Stimulated activated CD4-positive, alpha-beta T cell treated with anti-CD3 and anti-CD28 coated beads, Interleukin-12 subunit alpha, Interleukin-12 subunit beta, amount 100 ng/mL, for 48 hours (primary cell): ENCODE measurements around the gene APBB2.
"Not testable (repeated sequence)": the region's sequence is repeated elsewhere in the genome, so short reads cannot be mapped to it uniquely, and the experiment has no call there.

Experiments used
- DNase-seq, 3 donors: peaks; one replicate each; pipeline ENCODE4 v3.0.0-alpha.2; 2020; ENCODE audit warnings: low read depth in 2 of 3, low spot score in 1 of 3

The APBB2 gene

DNA sequence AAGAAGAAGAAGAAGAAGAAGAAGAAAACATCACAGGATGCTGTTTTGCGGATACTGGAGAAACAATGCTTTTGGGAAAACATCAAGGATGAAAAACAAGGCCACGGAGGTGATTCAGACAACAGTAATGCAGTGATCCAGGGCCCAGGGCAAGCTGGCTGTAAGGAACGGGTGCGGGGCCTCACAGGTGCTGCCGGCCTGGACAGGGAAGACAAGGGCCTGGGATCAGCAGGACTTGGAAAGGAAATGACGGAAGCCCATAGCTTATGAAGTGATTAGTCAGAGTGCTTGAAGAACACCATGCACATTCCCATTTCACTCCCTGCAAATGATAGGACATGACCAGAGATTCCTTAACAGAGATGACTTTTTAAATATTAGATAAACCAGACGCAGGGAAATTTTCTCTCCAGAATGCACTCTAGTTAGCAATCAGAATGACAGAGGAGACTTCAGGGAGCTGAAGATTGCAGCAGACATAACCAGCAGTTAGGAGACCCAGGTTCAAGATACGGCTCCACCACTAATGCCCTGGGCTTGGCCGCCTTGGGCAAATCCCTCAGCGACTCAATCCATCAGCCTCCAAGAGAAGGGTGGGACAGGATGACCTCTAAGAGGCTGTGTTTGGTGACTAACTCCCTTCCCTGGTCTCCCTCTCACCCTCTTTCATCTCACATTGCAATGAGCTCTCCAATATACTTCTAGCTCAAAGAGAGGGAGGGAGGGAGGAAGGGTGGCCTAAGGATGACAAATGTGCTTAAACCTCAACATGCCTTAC, 54.1 kb downstream of the APBB2 start:
- DNase-seq: no peak

DNA sequence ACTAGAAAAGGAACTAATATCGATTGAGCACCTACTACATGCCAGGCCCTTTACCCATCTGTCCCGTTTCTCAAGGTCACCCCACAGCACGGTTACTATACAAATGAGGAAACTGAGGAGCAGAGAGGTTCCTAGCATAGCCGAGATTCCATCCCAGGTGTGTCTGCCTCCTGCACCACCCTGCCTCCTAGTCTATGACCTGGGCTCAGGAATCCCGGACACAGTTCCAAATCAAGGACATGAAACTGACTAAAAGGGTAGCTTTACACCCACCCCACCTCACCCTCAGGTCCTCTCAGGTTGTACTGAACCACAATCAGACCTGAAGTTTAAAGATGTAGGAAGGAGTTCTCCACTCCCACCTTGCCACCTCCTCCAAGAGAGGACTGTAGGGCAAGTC, 55.6 kb downstream of the APBB2 start:
- DNase-seq: no peak

DNA sequence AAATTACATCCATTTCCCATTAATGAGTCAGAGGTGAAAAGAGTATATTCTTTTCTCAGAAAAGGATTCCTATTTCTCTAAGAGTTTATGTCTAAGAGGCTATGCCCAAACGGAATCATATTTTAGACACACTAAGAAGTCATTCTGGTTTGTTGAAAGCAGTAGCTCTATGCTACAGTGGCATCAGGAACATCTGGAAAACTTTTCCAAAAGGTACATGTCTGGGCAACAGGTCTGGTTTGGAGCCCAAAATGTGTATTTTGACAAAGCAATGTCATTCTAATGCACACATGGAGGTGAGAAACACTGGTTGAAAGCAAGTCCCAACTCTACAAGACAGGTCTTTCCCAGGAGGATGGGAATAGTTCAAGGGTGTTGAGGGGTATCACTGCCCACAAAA, 56.1 kb downstream of the APBB2 start:
- no peak for DNase-seq

DNA sequence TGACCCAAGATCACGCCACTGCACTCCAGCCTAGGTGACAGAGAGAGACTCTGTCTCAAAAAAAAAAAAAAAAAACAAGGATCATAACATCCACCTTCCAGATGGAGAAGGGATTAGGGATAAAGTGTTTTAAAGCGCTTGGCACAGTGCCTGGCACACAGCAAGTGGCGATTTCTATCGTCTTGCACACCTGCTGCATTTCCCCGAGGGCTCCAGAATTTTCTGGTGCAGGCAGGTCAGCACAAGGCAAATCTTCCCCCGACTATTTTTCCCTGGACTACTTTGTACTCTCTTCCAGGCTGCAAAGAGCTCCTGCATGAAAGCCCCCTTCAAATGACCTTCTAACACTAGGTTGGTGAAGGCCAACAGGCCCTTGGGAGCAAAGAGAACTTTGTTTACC, 57.3 kb downstream of the APBB2 start:
- no peak for DNase-seq

DNA sequence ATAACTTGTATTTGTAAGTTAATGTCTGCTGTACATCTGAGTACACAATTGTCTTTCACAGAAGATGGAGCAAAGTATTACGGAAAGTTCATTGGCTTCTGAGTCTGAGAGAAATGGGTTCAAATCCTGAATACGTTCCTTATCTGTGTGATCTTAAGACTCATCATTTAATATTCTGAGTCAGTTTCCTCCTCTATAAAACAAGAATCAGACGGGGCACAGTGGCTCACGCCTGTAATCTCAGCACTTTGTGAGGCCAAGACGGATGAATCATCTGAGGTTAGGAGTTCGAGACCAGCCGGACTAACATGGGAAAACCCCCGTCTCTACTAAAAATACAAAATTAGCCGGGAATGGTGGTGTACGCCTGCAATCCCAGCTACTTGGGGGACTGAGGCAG, 57.8 kb downstream of the APBB2 start:
- DNase-seq: no peak

DNA sequence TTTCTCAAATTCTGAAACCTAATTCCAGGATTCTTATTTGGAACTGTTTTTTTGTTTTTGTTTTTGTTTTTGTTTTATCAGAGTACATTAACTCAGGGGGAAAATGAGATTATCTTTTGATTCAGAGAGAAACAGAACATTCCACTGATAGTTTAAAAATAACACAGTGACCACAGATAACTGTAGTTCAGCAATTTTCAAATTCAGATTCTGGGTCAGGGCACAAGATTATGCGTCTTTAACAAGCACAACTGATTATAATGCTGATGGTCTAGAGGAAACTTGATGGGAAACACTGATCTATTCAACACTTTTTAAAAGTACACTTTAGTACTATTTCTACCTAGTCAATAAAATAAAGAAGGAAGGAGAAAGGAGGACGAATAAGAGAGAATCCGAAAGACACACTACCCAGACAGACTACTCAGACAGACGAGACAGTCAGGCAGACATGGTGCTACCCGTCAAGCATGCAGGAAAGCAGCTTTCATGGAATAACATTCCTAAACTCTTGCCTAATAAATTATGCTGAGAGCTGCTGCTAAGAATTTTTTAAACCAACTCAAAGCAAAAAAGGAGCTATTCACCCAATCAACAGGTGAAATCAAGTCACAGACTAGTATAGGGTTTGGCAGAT, 59.0 kb downstream of the APBB2 start:
- no peak for DNase-seq

DNA sequence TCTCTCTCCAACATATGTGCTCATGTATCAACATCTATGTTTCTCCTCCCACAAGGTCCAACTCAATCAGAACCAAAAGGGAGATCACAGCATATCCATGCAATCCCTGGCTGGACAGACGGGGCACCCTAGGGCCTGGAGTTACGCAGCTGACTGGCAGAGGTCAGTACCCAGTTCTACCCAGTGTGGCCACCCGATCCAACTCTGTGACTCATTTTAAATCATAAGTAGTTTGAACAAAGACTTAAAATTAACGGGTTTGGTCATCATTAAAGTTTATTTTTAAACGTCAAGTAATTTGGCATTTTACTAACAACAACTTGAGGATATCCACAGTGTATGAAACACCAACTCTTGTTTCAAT, 59.5 kb downstream of the APBB2 start:
- DNase-seq: no peak

DNA sequence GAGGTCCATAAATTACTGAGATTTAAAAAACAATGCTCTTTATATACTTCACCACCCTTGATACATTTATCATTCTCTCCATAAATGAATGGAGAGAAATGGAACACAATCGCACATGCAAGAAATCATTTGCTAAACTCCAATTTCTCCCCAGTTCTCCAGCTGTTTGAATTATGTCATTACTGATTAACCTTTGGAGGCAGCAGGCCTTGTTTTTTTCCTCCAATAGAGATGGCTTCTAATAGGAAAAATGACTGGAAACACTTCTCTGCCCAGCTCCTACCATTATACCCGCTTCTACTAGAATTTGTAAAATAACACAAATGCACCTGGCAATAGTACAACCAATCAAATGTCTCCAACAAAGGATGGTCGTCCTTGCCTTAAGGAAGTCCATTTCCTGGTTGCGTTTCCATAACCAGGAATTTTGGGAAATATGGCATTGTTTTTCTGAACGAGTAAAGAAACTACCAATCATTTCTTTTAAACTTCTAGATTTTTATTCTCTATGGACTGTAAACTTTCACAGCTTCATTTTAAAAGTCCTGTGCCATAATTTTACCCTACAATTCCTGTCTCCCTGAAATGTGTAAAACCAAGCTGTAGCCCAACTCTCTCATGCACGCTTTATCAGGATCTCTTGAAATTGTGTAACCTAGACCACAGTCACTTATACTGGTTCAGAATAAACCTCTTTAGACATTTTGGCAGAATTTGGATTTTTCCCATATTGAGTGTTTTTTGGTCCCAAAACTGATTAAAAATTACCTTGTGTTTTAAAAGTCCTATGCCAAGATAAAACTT, 60.1 kb downstream of the APBB2 start:
- no peak for DNase-seq

DNA sequence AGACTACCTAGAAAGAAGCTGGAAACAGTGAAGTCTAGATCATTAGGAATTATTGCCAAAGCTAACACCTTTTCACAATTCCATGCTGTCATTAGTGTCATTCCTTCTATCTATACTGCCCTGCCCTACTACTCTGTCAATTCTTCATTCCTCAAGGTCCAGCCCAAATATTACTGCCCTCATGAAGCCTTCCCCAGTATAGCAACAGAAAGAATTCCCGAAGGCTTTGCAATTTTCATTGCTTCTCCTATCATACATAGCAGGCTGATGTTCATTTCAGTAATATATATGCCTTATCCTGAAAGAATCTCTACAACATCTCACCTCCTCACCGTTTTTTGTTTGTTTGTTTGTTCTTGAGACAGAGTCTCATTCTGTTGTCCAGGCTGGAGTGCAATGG, 63.9 kb downstream of the APBB2 start:
- no peak for DNase-seq

DNA sequence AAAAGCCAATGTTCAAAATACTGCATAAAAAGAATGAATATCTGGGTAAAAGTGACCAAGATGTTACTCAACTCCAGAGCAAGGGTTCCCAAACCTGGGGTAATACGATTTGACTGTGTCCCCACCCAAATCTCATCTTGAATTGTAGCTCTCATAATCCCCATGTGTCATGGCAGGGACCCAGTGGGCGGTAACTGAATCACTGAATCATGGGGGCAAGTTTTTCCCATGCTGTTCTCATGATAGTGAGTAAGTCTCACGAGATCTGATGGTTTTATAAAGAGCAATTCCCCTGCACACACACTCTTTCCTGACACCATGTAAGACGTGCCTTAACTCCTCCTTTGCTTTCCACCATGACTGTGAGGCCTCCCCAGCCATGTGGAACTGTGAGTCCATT, 64.8 kb downstream of the APBB2 start:
- DNase-seq: not testable (repeated sequence)

DNA sequence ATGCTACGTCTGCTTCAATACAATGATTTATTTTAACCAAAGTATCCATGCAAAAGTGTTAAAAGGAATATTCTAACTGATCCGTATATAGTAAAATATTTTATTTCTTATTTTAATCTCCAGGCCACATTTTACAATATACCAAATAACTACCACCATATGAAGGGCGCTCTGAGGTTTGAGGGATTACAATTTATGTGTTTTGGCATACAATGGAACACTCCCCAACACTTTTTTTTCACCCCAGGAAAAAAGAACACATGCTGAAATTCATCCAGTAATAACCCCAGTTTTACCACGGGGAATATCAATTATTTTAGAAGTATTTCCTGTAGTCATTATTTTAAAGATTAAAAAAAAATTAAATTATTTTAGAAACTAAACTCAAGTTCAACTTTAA, 65.4 kb downstream of the APBB2 start:
- DNase-seq: no peak

DNA sequence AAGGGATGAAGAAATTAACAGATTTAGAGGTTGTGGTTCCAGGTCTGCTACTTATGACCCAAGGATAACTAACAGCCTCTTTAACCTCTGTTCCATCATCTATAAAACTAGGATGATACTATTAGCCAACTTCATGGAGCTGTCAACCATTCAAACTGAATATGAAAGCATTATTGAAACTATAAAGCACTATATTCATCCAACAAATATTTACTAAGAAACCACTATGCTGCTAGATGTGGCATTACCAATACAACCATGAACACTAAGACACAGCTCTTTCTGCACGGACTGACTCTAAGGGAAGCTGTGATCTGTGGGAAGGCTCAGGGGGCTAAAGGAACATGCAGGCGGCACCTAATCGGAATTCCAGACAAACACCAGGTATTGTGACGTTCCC, 66.0 kb downstream of the APBB2 start:
- DNase-seq: no peak

DNA sequence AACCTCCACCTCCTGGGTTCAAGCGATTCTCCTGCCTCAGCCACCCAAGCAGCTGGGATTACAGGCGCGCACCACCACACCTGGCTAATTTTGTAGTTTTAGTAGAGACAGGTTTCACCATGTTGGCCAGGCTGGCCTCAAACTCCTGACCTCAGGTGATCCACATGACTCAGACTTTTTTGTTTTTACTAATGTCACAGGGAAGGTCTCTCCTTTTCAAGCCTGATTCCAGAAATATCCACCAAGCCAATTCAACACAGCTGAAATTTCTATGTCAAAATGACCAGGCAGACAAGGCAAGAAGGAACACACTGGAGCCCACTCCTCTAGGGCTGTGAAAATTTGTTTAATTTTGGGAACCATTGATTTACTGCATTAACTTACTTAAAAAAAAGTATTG, 66.8 kb downstream of the APBB2 start:
- DNase-seq: not testable (repeated sequence)

DNA sequence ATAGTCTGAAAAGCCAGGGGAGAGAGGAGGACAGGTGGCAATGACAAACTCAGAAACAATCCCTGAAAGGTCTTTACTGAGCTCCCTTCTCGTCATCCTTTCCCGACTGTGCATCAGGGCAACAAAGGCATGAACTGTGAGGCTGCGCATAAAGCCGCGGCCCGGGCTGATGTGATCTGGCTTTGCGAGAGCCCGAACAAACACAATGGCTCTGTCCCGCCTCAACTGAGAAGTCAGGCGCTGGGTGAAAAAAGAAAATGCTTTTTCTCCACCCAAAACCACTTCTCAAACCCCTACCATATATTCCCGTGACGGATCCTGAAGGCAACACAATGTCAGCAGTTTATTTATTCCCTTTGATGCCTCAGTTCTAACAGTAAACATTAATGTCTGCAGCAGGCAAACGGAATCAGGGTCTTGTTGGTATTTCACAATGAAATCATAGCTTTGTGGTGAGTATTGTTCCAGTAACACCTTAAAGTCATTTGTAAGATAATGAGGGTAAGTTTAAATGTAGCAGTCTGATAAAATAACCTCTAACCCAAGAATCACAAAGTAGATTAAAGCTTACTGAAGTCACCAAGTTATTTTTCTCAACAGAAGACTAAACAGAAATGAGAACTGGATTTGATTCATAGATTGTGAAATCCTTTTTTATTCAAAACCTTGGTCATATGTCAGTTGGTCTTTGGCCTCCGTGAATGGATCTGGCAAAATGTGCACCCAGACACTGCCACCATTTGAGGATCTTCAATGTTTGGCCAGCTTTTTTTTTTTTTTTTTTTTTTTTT, 67.4 kb downstream of the APBB2 start:
- DNase-seq: no peak

DNA sequence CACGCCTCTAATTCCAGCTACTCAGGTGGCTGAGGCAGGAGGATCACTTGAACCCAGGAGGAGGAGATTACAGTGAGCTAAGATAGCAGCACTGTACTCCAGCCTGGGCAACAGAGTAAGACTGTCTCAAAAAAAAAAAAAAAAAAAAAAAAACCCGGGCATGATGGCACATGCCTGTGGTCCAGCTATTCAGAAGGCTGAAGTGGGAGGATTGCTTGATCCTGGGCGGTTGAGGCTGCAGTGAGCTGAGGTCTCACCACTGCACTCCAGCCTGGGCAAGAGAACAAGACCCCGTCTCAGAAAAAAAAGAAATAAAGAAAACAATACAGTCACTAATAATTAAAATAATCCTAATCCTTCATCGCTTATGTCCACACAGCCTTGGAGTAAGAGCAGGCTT, 68.1 kb downstream of the APBB2 start:
- DNase-seq: no peak

DNA sequence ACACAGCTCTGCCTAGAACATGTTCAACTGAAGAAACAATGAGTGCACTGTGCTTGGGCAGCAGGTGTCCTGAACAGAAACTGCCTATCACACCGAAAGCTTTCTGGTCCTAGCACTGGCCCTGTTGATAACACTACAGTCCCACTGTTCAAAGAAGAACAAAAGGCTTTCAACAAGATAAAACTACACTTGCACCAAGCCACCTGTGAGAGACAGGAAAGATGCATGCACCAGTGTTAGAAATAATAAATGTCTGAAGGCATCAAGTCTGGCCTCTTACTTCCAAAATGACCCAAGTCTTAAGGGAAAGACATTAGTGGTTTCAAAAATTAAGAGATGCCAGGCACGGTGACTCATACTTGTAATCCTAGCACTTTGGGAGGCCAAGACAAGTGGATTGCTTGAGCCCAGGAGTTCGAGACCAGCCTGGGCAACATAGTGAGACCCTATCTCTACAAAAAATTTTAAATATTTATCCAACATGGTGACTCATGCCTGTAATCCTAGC, 68.7 kb downstream of the APBB2 start:
- no peak for DNase-seq

DNA sequence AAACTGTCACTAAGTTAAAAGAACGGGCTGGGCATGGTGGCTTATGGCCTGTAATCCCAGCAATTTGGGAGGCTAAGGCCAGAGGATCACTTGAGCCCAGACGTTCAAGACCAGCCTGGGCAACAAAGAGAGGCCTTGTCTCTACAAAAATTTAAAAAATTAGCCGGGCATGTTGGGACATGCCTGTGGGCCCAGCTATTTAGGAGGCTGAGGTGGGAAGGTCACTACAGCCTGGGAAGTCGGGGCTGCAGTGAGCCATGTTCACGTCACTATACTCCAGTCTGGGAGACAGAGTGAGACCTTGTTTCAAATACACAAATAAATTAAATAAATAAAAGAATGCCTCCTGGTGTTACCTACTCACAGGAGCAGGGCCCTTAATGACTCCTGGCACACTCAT, 69.5 kb downstream of the APBB2 start:
- no peak for DNase-seq

DNA sequence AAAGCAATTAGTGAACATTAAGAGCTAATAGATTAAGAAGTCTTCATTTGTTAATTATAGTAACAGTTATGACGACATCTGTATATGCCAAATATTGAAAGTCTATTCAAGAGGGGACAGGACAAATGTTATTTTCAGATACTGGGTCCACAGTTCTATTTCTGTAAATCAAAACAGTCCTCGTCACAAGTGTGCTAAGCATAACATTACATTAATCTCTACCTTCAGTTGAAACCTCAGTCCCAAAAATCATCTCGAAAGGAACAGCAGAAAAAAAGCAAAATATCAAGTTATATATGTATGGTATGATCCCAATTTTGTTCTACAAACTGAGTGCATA, 70.3 kb downstream of the APBB2 start:
- DNase-seq: no peak

DNA sequence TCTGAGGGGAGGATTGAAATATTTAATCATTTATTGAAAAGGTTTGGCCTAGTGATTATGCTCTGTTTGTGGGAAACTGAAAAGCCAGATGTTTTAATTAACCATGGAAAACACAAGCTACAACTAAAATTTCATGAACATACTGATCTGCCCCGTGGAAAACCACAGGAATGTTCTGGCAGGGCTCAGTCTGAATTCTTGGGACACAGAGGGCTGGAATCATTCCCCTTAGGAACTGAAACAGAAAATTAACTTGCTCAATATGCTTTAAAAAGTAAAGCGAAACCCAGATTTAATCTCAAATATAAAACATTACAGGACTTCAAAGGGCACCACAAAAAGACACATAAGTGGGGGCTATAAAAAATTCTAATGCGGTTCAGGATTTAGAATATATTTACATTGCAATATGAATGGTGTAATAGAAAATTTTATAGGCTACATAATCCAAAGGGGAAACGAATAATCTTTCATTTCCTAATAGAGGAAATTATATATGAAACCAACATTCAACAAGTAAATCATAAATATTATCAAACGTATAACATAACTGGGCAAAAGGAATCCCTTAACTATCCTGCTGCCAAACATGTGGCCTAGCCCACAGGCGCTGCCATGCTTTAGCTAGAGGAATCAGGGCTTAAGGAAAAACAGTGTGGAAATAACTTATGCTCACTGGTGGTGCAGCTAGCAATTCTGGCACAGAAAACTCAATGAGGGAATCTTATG, 70.9 kb downstream of the APBB2 start:
- no peak for DNase-seq

DNA sequence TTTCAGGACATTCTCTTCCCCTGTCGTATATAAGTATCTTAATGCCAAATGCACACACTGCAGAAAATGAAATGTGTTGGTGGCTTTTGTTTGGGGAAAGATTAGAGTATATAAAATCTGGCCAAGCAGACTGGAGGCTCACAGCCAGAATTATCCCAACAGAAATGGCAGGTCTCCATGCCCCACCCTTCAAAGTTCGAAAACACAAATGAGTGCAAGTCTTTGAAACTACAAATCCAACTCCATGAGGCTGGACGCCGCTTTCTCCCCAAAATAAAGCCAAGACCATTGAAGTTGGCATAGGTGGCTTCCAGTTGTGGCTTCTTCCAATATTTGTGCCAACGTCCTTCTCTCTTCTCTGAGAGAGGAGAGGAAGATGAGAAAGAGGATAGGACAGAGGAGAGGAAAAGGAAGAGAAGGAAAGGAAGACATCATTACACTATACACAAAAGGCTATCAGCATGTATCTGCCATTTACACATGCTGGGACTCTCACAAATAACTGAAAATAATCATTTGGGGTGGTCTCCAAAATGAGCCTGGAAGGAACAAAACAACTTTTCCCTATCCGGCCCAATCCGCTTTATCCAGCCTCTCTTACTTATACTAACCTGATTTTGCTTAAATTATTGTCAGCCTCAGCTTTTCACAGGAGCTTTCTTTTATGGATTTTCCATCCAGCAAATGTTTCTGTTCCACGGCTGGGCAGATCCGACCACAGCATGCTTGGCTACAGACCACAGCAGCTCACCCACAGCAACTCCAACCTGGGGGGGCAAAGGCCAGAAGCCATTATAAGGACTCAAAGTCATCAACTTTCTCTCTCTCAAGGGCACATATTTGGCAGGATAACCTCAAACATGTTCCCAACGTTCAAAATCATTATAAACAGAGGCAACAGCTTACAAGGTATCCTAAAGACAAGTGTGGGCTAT, 71.7 kb downstream of the APBB2 start:
- no peak for DNase-seq
